Measurements from ENCODE around the gene AMER2. TPM values are rescaled to one million over a fixed set of nuclear protein-coding genes. Genes with fewer than 3 reads are reported as not detected.

AMER2 gene
- total and polyA plus RNA-seq, 8 donors = 0.03 to 1.1 (median 0.14) TPM; not detected in 5

- Histone ChIP-seq H3K4me1 (peaks cover 0 to 6% (median 4%) of the 10 kb centered on the region in 4 donors), H3K36me3 (no peaks in the 10 kb centered on the region), H3K4me3 (no peak overlapping the region), H3K9me3 (peaks cover 0 to 3% (median 0%) of the 10 kb centered on the region in 4 donors), H3K27me3 (peaks cover 0 to 28% (median 0%) of the 10 kb centered on the region in 3 donors), H3K27ac (no peak overlapping the region)
- intact Hi-C loops (cut with DNase I; ENCODE audit: low total_unique reads) = no loop called here
- no peak for TF ChIP-seq POLR2A (IDR thresholded peaks at IDR 0.05)
- TF ChIP-seq EP300 (IDR thresholded peaks at IDR 0.05) = no peak
- no peak for TF ChIP-seq CTCF (IDR thresholded peaks at IDR 0.05)
- TF ChIP-seq POLR2AphosphoS5 (IDR thresholded peaks at IDR 0.05) = no peak
- 57 to 70% (median 62%) methylated on average over 8 of the region's 8 CpGs for WGBS, 5 donors
- DNase-seq = no peak
Measured at GRCh38 chr13:25118378-25118905, 53.6 kb downstream of the AMER2 start.

- peak overlapping the region in 1 of 5 donors; percentile 20 for H3K27ac ChIP-seq
- no peaks in the 10 kb centered on the region for H3K36me3 ChIP-seq
- WGBS, 5 donors = 54 to 87% (median 70%) methylated on average over 10 to 16 of the region's 16 CpGs
- H3K4me3 ChIP-seq = no peak overlapping the region
- TF ChIP-seq CTCF (IDR thresholded peaks at IDR 0.05) = no peak
- no peak for TF ChIP-seq POLR2A (IDR thresholded peaks at IDR 0.05)
- no peak for TF ChIP-seq POLR2AphosphoS5 (IDR thresholded peaks at IDR 0.05)
- TF ChIP-seq EP300 (IDR thresholded peaks at IDR 0.05) = no peak
- intact Hi-C loops (cut with DNase I; ENCODE audit: low total_unique reads) = no loop called here
- no peaks in the 10 kb centered on the region for H3K9me3 ChIP-seq
- peaks cover 0 to 39% (median 0%) of the 10 kb centered on the region in 3 donors for H3K27me3 ChIP-seq
- peak in 1 of 2 donors; percentile 50 for DNase-seq
- peaks cover 0 to 6% (median 4%) of the 10 kb centered on the region in 4 donors for H3K4me1 ChIP-seq
Measured at GRCh38 chr13:25117312-25117711, 54.8 kb downstream of the AMER2 start.

- no peaks in the 10 kb centered on the region for H3K36me3 ChIP-seq
- TF ChIP-seq EP300 (IDR thresholded peaks at IDR 0.05) (no peak), POLR2AphosphoS5 (IDR thresholded peaks at IDR 0.05) (no peak), POLR2A (IDR thresholded peaks at IDR 0.05) (no peak), CTCF (IDR thresholded peaks at IDR 0.05) (no peak)
- no peak for DNase-seq
- no peak overlapping the region for H3K27ac ChIP-seq
- peaks cover 0 to 6% (median 4%) of the 10 kb centered on the region in 4 donors for H3K4me1 ChIP-seq
- H3K27me3 ChIP-seq = peaks cover 0 to 41% (median 0%) of the 10 kb centered on the region in 3 donors
- intact Hi-C loops (cut with DNase I; ENCODE audit: low total_unique reads) = no loop called here
- H3K9me3 ChIP-seq = no peaks in the 10 kb centered on the region
- WGBS, 5 donors = 33 to 57% (median 49%) methylated on average over 3 of the region's 3 CpGs
- H3K4me3 ChIP-seq = no peak overlapping the region
Measured at GRCh38 chr13:25116044-25116443, 56.0 kb downstream of the AMER2 start.

GRCh38 chr13:25114220-25114619 lies 57.9 kb downstream of the AMER2 start:
- DNase-seq = peak; percentile 71 to 91
- 24 to 31% (median 26%) methylated on average over 3 of the region's 3 CpGs for WGBS, 5 donors
- Histone ChIP-seq H3K27ac (no peak overlapping the region), H3K9me3 (no peaks in the 10 kb centered on the region), H3K36me3 (no peaks in the 10 kb centered on the region), H3K4me1 (peaks cover 0 to 6% (median 4%) of the 10 kb centered on the region in 4 donors), H3K4me3 (no peak overlapping the region), H3K27me3 (peaks cover 0 to 41% (median 0%) of the 10 kb centered on the region in 3 donors)
- intact Hi-C loops (cut with DNase I; ENCODE audit: low total_unique reads) = no loop called here
- TF ChIP-seq EP300 (IDR thresholded peaks at IDR 0.05) = no peak
- peak in 5 of 7 experiments; percentile 15 to 66 (median 52) for TF ChIP-seq CTCF (IDR thresholded peaks at IDR 0.05)
- TF ChIP-seq POLR2AphosphoS5 (IDR thresholded peaks at IDR 0.05) = no peak
- no peak for TF ChIP-seq POLR2A (IDR thresholded peaks at IDR 0.05)

All from stomach (tissue), 9 donors.